Tibial artery (tissue), 4 donors: Measurements from ENCODE around the gene TCF4.

ENCODE experiments used
- DNase-seq, 2 donors: peaks; one replicate each; pipeline ENCODE4 v3.0.0-alpha.2; 2019
- H3K27ac ChIP-seq, 2 donors: fragments of 200-600 bp; sonication (generic) in 1 of 2; 1 replicate in 1 of 2; 2 replicates in 1 of 2; pipeline ENCODE4 v1.5.1; 2018 to 2019; ENCODE audit warnings: mild to moderate bottlenecking in 1 of 2
- H3K27me3 ChIP-seq, 2 donors: fragments of 200-600 bp; sonication (generic) in 1 of 2; one replicate each; pipeline versions ENCODE4 v1.5.1 to v1.6.0; 2016 to 2019
- H3K36me3 ChIP-seq, 3 donors: fragments of 200-600 bp; sonication (generic) in 2 of 3; one replicate each; pipeline ENCODE4 v1.5.1; 2016 to 2019; ENCODE audit warnings: mild to moderate bottlenecking in 2 of 3
- H3K4me1 ChIP-seq, 4 donors: fragments of 200-600 bp; sonication (generic) in 2 of 4; 1 replicate in 3 of 4; 2 replicates in 1 of 4; pipeline ENCODE4 v1.5.1; 2016 to 2019
- H3K4me3 ChIP-seq, 2 donors: fragments of 200-600 bp; sonication (generic) in 1 of 2; 1 replicate in 1 of 2; 2 replicates in 1 of 2; pipeline ENCODE4 v1.5.1; 2018 to 2019; ENCODE audit warnings: mild to moderate bottlenecking in 2 of 2
- H3K9me3 ChIP-seq, 3 donors: fragments of 200-600 bp; sonication (generic) in 1 of 3; one replicate each; pipeline ENCODE4 v1.5.1; 2016 to 2019
- intact Hi-C: fragments of 100-400 bp; cut with DNase I; formaldehyde crosslinking; loops from one replicate; pipeline ENCODE4 v1.15.0; 2023; ENCODE audit warnings: low total_unique reads
- TF ChIP-seq, protein P1 (sequence below), 2 experiments: fragments of 200-600 bp in 1 of 2; fragments of 450-650 bp in 1 of 2; IDR thresholded peaks; one replicate each; pipeline ENCODE4 v1.5.1; 2017 to 2019; ENCODE audit warnings: antibody characterized with exemption in 2 of 2, mild to moderate bottlenecking in 1 of 2, moderate library complexity in 1 of 2

TCF4 gene

DNA sequence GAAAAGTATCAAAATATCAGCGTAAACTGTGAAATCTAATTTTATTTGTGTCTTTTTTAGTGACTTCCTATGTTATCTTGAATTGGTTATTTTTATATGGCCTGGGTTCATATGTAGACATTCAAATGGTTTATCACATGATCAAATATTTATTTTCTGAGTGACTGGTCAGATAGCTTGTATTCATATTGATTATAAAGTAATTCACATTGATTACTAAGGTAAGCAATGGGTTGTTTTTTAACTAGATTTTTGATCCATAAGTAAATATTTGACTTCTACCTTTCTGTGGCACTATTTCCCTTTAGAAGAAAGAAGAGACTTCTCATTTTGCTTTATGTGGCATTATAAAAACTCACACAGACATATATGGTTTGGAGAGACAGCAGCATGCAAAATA is 260.5 kb downstream of the TCF4 start:
- intact Hi-C loops, result loop anchor here (10.0 kb wide), 1 partner anchor 77 kb away; no protein-coding TSS in a partner anchor

DNA sequence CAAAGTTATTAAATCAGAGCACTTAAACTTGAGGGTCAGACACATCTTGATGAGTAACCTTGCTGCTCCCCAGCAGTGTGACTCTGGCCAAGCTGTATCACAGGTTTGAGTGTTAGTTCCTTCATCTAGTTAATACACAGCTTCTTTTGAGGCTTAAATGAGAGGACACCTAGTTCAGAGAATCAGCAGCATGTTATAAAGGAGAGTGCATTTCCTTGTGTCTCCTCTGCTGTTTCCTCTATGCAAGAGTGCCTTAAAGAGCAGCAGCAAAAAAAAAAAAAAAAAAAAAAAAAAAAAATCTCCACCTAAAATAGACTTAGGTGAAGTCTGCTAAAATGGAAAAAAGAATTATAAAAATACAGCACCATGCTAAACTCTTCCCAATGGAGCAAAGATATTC is 261.9 kb downstream of the TCF4 start:
- DNase-seq, result no peak
- Histone ChIP-seq H3K36me3 (no peaks in the 10 kb centered on the region), H3K27me3 (no peaks in the 10 kb centered on the region), H3K27ac (no peak overlapping the region), H3K9me3 (no peaks in the 10 kb centered on the region), H3K4me3 (no peak overlapping the region), H3K4me1 (peaks cover 0 to 40% (median 11%) of the 10 kb centered on the region in 4 donors)
- intact Hi-C loops, result loop anchor here (10.0 kb wide), 1 partner anchor 79 kb away; no protein-coding TSS in a partner anchor
- TF ChIP-seq, protein P1, sequence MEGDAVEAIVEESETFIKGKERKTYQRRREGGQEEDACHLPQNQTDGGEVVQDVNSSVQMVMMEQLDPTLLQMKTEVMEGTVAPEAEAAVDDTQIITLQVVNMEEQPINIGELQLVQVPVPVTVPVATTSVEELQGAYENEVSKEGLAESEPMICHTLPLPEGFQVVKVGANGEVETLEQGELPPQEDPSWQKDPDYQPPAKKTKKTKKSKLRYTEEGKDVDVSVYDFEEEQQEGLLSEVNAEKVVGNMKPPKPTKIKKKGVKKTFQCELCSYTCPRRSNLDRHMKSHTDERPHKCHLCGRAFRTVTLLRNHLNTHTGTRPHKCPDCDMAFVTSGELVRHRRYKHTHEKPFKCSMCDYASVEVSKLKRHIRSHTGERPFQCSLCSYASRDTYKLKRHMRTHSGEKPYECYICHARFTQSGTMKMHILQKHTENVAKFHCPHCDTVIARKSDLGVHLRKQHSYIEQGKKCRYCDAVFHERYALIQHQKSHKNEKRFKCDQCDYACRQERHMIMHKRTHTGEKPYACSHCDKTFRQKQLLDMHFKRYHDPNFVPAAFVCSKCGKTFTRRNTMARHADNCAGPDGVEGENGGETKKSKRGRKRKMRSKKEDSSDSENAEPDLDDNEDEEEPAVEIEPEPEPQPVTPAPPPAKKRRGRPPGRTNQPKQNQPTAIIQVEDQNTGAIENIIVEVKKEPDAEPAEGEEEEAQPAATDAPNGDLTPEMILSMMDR (IDR thresholded peaks at IDR 0.05), result no peak

More for the DNA sequence above, 260.5 kb downstream of the TCF4 start:
- TF ChIP-seq, protein P1 (IDR thresholded peaks at IDR 0.05), result no peak
- H3K27ac ChIP-seq, result peak overlapping the region; percentile 51 to 56
- H3K4me3 ChIP-seq, result no peak overlapping the region
- H3K4me1 ChIP-seq, result peaks cover 0 to 40% (median 11%) of the 10 kb centered on the region in 4 donors
- no peak for DNase-seq
- no peaks in the 10 kb centered on the region for H3K9me3 ChIP-seq
- H3K27me3 ChIP-seq, result no peaks in the 10 kb centered on the region
- H3K36me3 ChIP-seq, result no peaks in the 10 kb centered on the region

DNA sequence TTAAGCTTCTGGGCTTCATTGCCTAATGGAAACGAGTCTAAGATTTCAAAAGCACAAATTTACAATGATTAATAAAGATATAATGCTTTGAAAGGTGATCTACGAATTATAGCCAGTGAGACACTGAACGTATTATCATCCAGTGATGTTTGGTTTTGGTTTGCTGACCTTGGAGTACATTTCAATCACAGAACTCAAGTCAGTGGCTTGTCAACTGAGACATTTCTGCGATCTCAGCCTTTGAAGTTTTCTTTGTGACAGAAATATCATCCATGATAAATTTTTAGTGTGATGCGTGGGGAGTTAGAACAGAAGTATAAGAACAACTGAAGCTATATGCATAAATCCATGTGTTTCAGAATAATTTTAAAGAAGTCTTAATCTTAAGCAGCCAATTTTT is 263.8 kb downstream of the TCF4 start:
- peaks cover 0 to 42% (median 12%) of the 10 kb centered on the region in 4 donors for H3K4me1 ChIP-seq
- DNase-seq, result no peak
- H3K9me3 ChIP-seq, result no peaks in the 10 kb centered on the region
- no peaks in the 10 kb centered on the region for H3K27me3 ChIP-seq
- intact Hi-C loops, result loop anchor here (5.0 to 10.0 kb wide), 3 partner anchors 81 to 263 kb away; partner anchors contain the start of gene TCF4
- H3K4me3 ChIP-seq, result no peak overlapping the region
- H3K27ac ChIP-seq, result peak overlapping the region in 1 of 2 donors; percentile 25
- TF ChIP-seq, protein P1 (IDR thresholded peaks at IDR 0.05), result no peak
- no peaks in the 10 kb centered on the region for H3K36me3 ChIP-seq

DNA sequence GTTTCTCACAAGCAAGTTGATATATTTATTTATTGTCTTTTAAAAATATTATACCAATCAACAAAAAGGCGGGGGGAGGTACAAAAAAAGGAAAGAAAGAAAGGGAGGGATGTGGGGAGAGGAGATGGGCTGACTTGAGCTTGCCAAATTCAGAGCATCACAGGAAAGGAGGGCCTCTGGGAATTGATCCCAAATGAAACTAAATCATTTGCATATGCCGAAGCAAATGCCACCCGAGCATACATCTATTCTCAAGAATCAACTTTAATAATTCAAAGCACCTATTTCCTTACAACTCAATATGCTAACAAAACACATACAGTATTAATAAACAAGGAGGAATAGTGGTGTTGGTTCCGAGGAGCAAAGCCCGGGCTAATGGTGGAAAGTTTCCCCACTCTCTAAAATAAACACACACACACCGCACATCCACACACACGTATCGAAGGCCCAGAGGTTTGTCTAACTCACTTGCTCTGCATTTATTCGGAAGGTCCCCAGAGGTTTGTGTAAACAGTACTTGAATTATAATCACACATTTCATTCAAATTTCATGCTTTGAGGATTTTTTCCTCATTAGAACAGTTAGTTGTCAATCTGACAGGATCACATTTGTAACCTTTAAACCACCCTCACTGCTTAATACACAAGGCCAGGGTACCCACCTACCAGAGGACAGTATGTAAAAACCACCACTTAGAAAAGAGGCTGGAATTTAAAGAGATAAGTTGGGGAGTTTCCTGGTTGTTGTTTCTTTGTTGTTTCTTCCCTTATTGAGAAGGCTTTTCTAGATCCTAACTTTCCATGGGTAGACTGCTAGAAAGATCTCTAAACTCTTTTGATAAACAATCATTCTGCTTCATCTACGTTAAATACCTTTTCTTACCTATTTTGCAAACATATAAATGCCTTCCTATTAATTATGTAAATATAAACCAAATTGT is 264.7 kb downstream of the TCF4 start:
- intact Hi-C loops, result loop anchor here (5.0 to 10.0 kb wide), 3 partner anchors 81 to 264 kb away; partner anchors contain the start of gene TCF4

DNA sequence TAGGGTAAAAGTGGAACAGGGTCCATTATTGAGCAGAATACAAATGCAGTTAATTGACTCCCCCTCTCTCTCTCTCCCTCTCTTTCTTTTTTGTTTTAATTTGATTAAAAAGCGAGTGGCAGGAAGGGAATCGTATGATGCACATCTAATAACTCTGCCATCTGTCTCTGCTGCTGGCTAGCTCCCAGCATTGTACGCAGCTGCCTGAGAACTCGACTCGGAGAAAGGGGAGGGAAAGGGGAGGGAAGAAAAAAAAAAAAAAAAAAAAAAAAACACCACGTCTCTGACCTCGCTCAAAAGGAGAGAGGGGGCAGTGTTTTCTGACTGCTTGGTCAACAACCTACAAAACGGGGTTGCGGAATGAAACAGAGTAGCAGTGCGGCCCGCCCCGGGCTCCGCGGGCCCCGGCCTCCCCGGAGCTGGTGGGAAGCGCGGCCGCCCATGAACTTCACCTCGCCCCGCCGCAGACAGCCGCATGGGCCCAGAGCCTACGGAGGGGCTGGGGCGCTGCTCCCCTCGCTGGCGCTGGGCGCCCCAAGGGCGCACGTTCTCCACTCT is 265.7 kb downstream of the TCF4 start:
- H3K27ac ChIP-seq, result peak overlapping the region; percentile 84 to 88
- H3K9me3 ChIP-seq, result no peaks in the 10 kb centered on the region
- H3K36me3 ChIP-seq, result no peaks in the 10 kb centered on the region
- DNase-seq, result peak; percentile 90 to 91
- intact Hi-C loops, result loop anchor here (5.0 to 10.0 kb wide), 3 partner anchors 80 to 265 kb away; partner anchors contain the start of gene TCF4
- TF ChIP-seq, protein P1 (IDR thresholded peaks at IDR 0.05), result no peak
- no peaks in the 10 kb centered on the region for H3K27me3 ChIP-seq
- H3K4me1 ChIP-seq, result peaks cover 0 to 30% (median 4%) of the 10 kb centered on the region in 4 donors
- H3K4me3 ChIP-seq, result peak overlapping the region; percentile 56 to 70

More for the DNA sequence above, 264.7 kb downstream of the TCF4 start:
- H3K4me1 ChIP-seq, result peaks cover 0 to 40% (median 11%) of the 10 kb centered on the region in 4 donors
- peak overlapping the region; percentile 56 to 70 for H3K4me3 ChIP-seq
- no peak for DNase-seq
- peak overlapping the region; percentile 84 to 88 for H3K27ac ChIP-seq
- no peaks in the 10 kb centered on the region for H3K27me3 ChIP-seq
- H3K9me3 ChIP-seq, result no peaks in the 10 kb centered on the region
- TF ChIP-seq, protein P1 (IDR thresholded peaks at IDR 0.05), result no peak
- no peaks in the 10 kb centered on the region for H3K36me3 ChIP-seq
